H1 (cell line): Measurements from ENCODE around the gene C1orf21. TPM values are rescaled to one million over a fixed set of nuclear protein-coding genes. Genes with fewer than 3 reads are reported as not detected.
A peak's percentile ranks its signal among the peaks of the same experiment; 100 is the strongest.

Source experiments
- CTCF ChIA-PET: fragments of 300-600 bp; sonication (Branson Sonifier 250); formaldehyde crosslinking; loops from one replicate; lab custom pipeline; 2021; ENCODE audit not compliant: partially characterized antibody; lab: Charles Lee
- POLR2A ChIA-PET: fragments of 300-600 bp; sonication (Branson Sonifier 250); formaldehyde crosslinking; loops from one replicate; lab custom pipeline; 2021; ENCODE audit warnings: inconsistent platforms; ENCODE audit not compliant: partially characterized antibody; lab: Charles Lee
- DNase-seq, 2 experiments: peaks; one replicate each; pipeline versions ENCODE4 v3.0.0 to v3.0.0-alpha.2; 2010 to 2022; ENCODE audit warnings: low spot score in 2 of 2, low read depth in 1 of 2, mixed read lengths in 1 of 2
- FAIRE-seq: peaks from 2 replicates; lab custom pipeline; 2011; peaks lifted over from hg19 to GRCh38; lab: Jason Lieb, UNC
- H2AFZ ChIP-seq: 2 replicates; pipeline ENCODE4 v1.8.1; 2012; ENCODE audit warnings: low read length, inconsistent platforms
- H2AK5ac ChIP-seq: 2 replicates; pipeline ENCODE4 v1.6.1; 2013; ENCODE audit warnings: low read depth, low read length
- H2BK120ac ChIP-seq: replicated peaks from 2 replicates; pipeline ENCODE3; 2013; ENCODE audit warnings: low read depth, low read length, inconsistent platforms
- H2BK12ac ChIP-seq: 2 replicates; pipeline ENCODE4 v1.6.1; 2013; ENCODE audit warnings: low read depth, low read length
- H2BK15ac ChIP-seq: 2 replicates; pipeline ENCODE4 v1.6.1; 2013; ENCODE audit warnings: low read length
- H2BK20ac ChIP-seq: 2 replicates; pipeline ENCODE4 v1.6.1; 2013; ENCODE audit warnings: low read length
- H2BK5ac ChIP-seq: 2 replicates; pipeline ENCODE4 v1.6.1; 2013; ENCODE audit warnings: low read depth, low read length
- H3K14ac ChIP-seq: 2 replicates; pipeline ENCODE4 v1.6.1; 2013; ENCODE audit warnings: inconsistent platforms; ENCODE audit not compliant: insufficient read length
- H3K18ac ChIP-seq: 2 replicates; pipeline ENCODE4 v1.6.1; 2013; ENCODE audit warnings: low read length; ENCODE audit errors: extremely low read depth
- H3K23ac ChIP-seq: 2 replicates; pipeline ENCODE4 v1.6.1; 2013; ENCODE audit warnings: inconsistent platforms; ENCODE audit not compliant: insufficient read length
- H3K23me2 ChIP-seq: 2 replicates; pipeline ENCODE4 v1.6.1; 2013; ENCODE audit warnings: low read depth, low read length
- H3K27ac ChIP-seq: 2 replicates; pipeline ENCODE4 v1.6.1; 2011; ENCODE audit warnings: low read depth, low read length, inconsistent platforms
- H3K27me3 ChIP-seq, 4 experiments: replicated peaks in 1 of 4; 1 replicate in 1 of 4; 2 replicates in 3 of 4; pipeline versions ENCODE4 v1.6.1 to v1.8.1; 2011 to 2013; ENCODE audit warnings: low read length in 3 of 4, mild to moderate bottlenecking in 3 of 4, inconsistent platforms in 2 of 4, mixed read lengths in 2 of 4, moderate library complexity in 1 of 4; ENCODE audit not compliant: control insufficient read depth in 3 of 4, insufficient read depth in 3 of 4; ENCODE audit errors: extremely low read depth in 1 of 4
- H3K36me3 ChIP-seq, 4 experiments: 2 replicates each; pipeline versions ENCODE4 v1.6.1 to v1.8.1; 2011 to 2013; ENCODE audit warnings: mild to moderate bottlenecking in 4 of 4, low read length in 3 of 4, moderate library complexity in 2 of 4, control low read depth in 1 of 4, inconsistent platforms in 1 of 4; ENCODE audit not compliant: insufficient read depth in 4 of 4, control insufficient read depth in 2 of 4
- H3K4ac ChIP-seq: replicated peaks from 2 replicates; pipeline ENCODE3; 2013; ENCODE audit warnings: low read length, low read depth, mixed read lengths, inconsistent platforms; ENCODE audit not compliant: insufficient read length
- H3K4me1 ChIP-seq, 4 experiments: replicated peaks in 1 of 4; 1 replicate in 1 of 4; 2 replicates in 3 of 4; pipeline versions ENCODE4 v1.6.1 to v1.8.1; 2011 to 2013; ENCODE audit warnings: low read length in 3 of 4, inconsistent platforms in 2 of 4, mixed read lengths in 1 of 4; ENCODE audit not compliant: insufficient read depth in 4 of 4, control insufficient read depth in 3 of 4
- H3K4me2 ChIP-seq, 2 experiments: 2 replicates each; pipeline versions ENCODE4 v1.6.1 to v1.8.1; 2011 to 2013; ENCODE audit warnings: low read depth in 2 of 2, low read length in 2 of 2, control low read depth in 1 of 2, inconsistent platforms in 1 of 2, mild to moderate bottlenecking in 1 of 2; ENCODE audit not compliant: insufficient read depth in 1 of 2
- H3K4me3 ChIP-seq, 4 experiments: fragments of 200-600, 300-600 bp in 1 of 4; sonication (generic), shearing (Covaris generic), sonication (Bioruptor Twin) in 1 of 4; 2 replicates each; pipeline versions ENCODE4 v1.5.1 to v1.8.1; 2011 to 2016; ENCODE audit warnings: low read length in 4 of 4, low read depth in 3 of 4, control low read depth in 2 of 4, inconsistent platforms in 2 of 4, mild to moderate bottlenecking in 2 of 4, mixed read lengths in 1 of 4, moderate library complexity in 1 of 4; ENCODE audit not compliant: insufficient read depth in 2 of 4; ENCODE audit errors: extremely low read depth in 1 of 4
- H3K56ac ChIP-seq: replicated peaks from 2 replicates; pipeline ENCODE3; 2013; ENCODE audit warnings: low read depth, mild to moderate bottlenecking, mixed read lengths, low read length, inconsistent platforms; ENCODE audit not compliant: insufficient read length
- H3K79me1 ChIP-seq: 2 replicates; pipeline ENCODE4 v1.6.1; 2013; ENCODE audit warnings: low read depth, low read length, control low read depth
- H3K79me2 ChIP-seq, 2 experiments: 2 replicates each; pipeline versions ENCODE4 v1.6.1 to v1.8.1; 2012 to 2013; ENCODE audit warnings: low read length in 2 of 2, mild to moderate bottlenecking in 2 of 2, inconsistent platforms in 1 of 2; ENCODE audit not compliant: insufficient read depth in 2 of 2, control insufficient read depth in 1 of 2
- H3K9ac ChIP-seq, 4 experiments: replicated peaks in 1 of 4; 1 replicate in 1 of 4; 2 replicates in 3 of 4; pipeline versions ENCODE4 v1.6.1 to v1.8.1; 2011 to 2013; ENCODE audit warnings: low read depth in 3 of 4, low read length in 3 of 4, control low read depth in 2 of 4, mild to moderate bottlenecking in 2 of 4, moderate library complexity in 2 of 4, inconsistent platforms in 1 of 4; ENCODE audit errors: extremely low read depth in 1 of 4
- H3K9me3 ChIP-seq, 2 experiments: 2 replicates each; pipeline versions ENCODE4 v1.6.1 to v1.8.1; 2012 to 2013; ENCODE audit warnings: mild to moderate bottlenecking in 2 of 2, moderate library complexity in 2 of 2, control low read depth in 1 of 2, inconsistent platforms in 1 of 2, low read depth in 1 of 2, low read length in 1 of 2, mixed read lengths in 1 of 2; ENCODE audit not compliant: insufficient read depth in 2 of 2
- H4K20me1 ChIP-seq, 2 experiments: replicated peaks in 1 of 2; 2 replicates each; pipeline versions ENCODE3 to v1.8.1; 2011 to 2013; ENCODE audit warnings: inconsistent platforms in 2 of 2, low read length in 2 of 2, mild to moderate bottlenecking in 1 of 2; ENCODE audit not compliant: insufficient read depth in 2 of 2, control insufficient read depth in 1 of 2
- H4K5ac ChIP-seq: 2 replicates; pipeline ENCODE4 v1.6.1; 2013; ENCODE audit warnings: low read length, low read depth, mixed read lengths, inconsistent platforms; ENCODE audit not compliant: insufficient read length
- H4K8ac ChIP-seq: 2 replicates; pipeline ENCODE4 v1.8.0; 2013; ENCODE audit warnings: mild to moderate bottlenecking, moderate library complexity, low read length, inconsistent platforms; ENCODE audit not compliant: insufficient read depth; ENCODE audit errors: extremely low read depth
- H4K91ac ChIP-seq: replicated peaks from 2 replicates; pipeline ENCODE3; 2013; ENCODE audit warnings: low read length, mixed read lengths, inconsistent platforms; ENCODE audit not compliant: insufficient read length
- BACH1 ChIP-seq: IDR thresholded peaks from 2 replicates; pipeline ENCODE4 v1.6.1; 2012; ENCODE audit warnings: low read length, improper control_type of control experiment
- CBX5 ChIP-seq: fragments of 300-800, 300-1000 bp; sonication (generic); IDR thresholded peaks from 2 replicates; pipeline ENCODE4 v1.7.1; 2016; ENCODE audit warnings: antibody characterized with exemption, low read length, low read depth
- HDAC2 ChIP-seq, 2 experiments: fragments of 300-600 bp in 1 of 2; sonication (generic) in 1 of 2; IDR thresholded peaks; 2 replicates each; pipeline ENCODE4 v1.6.1; 2011 to 2012; ENCODE audit warnings: low read depth in 2 of 2, low read length in 2 of 2, mild to moderate bottlenecking in 2 of 2, moderate library complexity in 2 of 2, borderline replicate concordance in 1 of 2, inconsistent platforms in 1 of 2
- NANOG ChIP-seq: IDR thresholded peaks from 2 replicates; pipeline ENCODE4 v1.6.1; 2011; ENCODE audit warnings: low read length, low read depth, mild to moderate bottlenecking, inconsistent platforms; ENCODE audit not compliant: insufficient read depth, poor library complexity, severe bottlenecking
- PHF8 ChIP-seq: fragments of 200-600 bp; sonication (generic); conservative IDR thresholded peaks from 2 replicates; pipeline ENCODE4 v1.7.1; 2012; ENCODE audit warnings: low read depth, mild to moderate bottlenecking, inconsistent platforms, low read length, moderate library complexity
- POLR2A ChIP-seq, 2 experiments: IDR thresholded peaks; 1 replicate in 1 of 2; 2 replicates in 1 of 2; pipeline ENCODE4 v1.6.1; 2011; ENCODE audit warnings: low read depth in 2 of 2, low read length in 2 of 2, mild to moderate bottlenecking in 2 of 2; ENCODE audit errors: control extremely low read depth in 1 of 2
- RFX5 ChIP-seq: IDR thresholded peaks from 2 replicates; pipeline ENCODE4 v1.6.1; 2011; ENCODE audit warnings: low read depth, low read length, improper control_type of control experiment, borderline replicate concordance
- SAP30 ChIP-seq: fragments of 300-600 bp; sonication (generic); IDR thresholded peaks from 2 replicates; pipeline ENCODE4 v1.7.1; 2012; ENCODE audit warnings: low read length, moderate library complexity, mild to moderate bottlenecking, inconsistent platforms; ENCODE audit not compliant: insufficient read depth, insufficient replicate concordance
- SIRT6 ChIP-seq: IDR thresholded peaks from one replicate; pipeline ENCODE4 v1.7.1; 2012; ENCODE audit warnings: low read length, inconsistent platforms
- SP1 ChIP-seq: IDR thresholded peaks from 2 replicates; pipeline ENCODE4 v1.6.1; 2011; ENCODE audit warnings: low read depth, low read length
- SP4 ChIP-seq: IDR thresholded peaks from 2 replicates; pipeline ENCODE4 v1.6.1; 2012; ENCODE audit warnings: low read length, inconsistent platforms
- SUZ12 ChIP-seq: fragments of 200-600 bp; sonication (generic); IDR thresholded peaks from 2 replicates; pipeline ENCODE4 v1.6.1; 2012; ENCODE audit warnings: mild to moderate bottlenecking, inconsistent platforms, low read length, moderate library complexity, mixed read lengths
- TAF1 ChIP-seq: IDR thresholded peaks from 2 replicates; pipeline ENCODE4 v1.6.1; 2011; ENCODE audit warnings: mild to moderate bottlenecking, low read depth, low read length
- TCF12 ChIP-seq: IDR thresholded peaks from 2 replicates; pipeline ENCODE4 v1.6.1; 2011; ENCODE audit warnings: low read depth, mild to moderate bottlenecking, low read length
- ZNF274 ChIP-seq: IDR thresholded peaks from 2 replicates; pipeline ENCODE4 v1.7.0; 2012; ENCODE audit warnings: low read length, borderline replicate concordance; ENCODE audit errors: extremely low read depth
- WGBS, 2 experiments: shearing (Covaris generic) in 1 of 2; methylation state at CpG; one replicate each; pipeline versions ENCODE4 v1.1.6 to v1.1.7; 2013 to 2015; ENCODE audit warnings: low lambda C conversion rate in 2 of 2, mixed read lengths in 2 of 2, inconsistent platforms in 1 of 2, low coverage in 1 of 2, missing lambda C conversion rate in 1 of 2; ENCODE audit not compliant: insufficient replicate concordance in 2 of 2, insufficient coverage in 1 of 2, insufficient read length in 1 of 2; ENCODE audit errors: extremely low coverage in 1 of 2, missing lambda C conversion rate in 1 of 2; 5-methylcytosine and 5-hydroxymethylcytosine counted together
- polyA plus RNA-seq, 7 experiments: library from polyadenylated mRNA; depleted of rRNA in 3 of 7; stranded (reverse) in 5 of 7; unstranded in 2 of 7; fragments of >200 nt in 5 of 7; fragments of 200-250 nt in 2 of 7; gene quantifications; 1 replicate in 5 of 7; 2 replicates in 1 of 7; 4 replicates in 1 of 7; pipeline versions ENCODE4 v1.2.1 to v1.2.3, GENCODE V29; 2011 to 2013; ENCODE audit warnings: missing spikeins in 2 of 7, mixed read lengths in 2 of 7
- total RNA-seq: library from RNA; stranded (reverse); fragmentation: NEBNext Ultra II Directional; extraction: Animal tissue kit (Norgen Biotek cat#: 25700); gene quantifications from 2 replicates; pipeline ENCODE4 v1.2.1, GENCODE V29; 2021

Gene C1orf21
- total and polyA plus RNA-seq, 2 of the 8 experiments (the other 6 are each of a cell fraction or from before 2014, with no cell fraction given) = 16.6 to 51.0 TPM

- no peak overlapping the region for H3K4ac ChIP-seq
- H4K5ac ChIP-seq = no peak overlapping the region
- H3K27ac ChIP-seq = no peak overlapping the region
- no peaks in the 10 kb centered on the region for H3K27me3 ChIP-seq
- H3K9ac ChIP-seq = no peak overlapping the region
- POLR2A ChIA-PET = no interaction called here
- WGBS, 2 experiments = 87% methylated on average over 3 of the region's 3 CpGs; no CpG with 5 or more reads in 1 of the 2 experiments
- H2BK15ac ChIP-seq = no peak overlapping the region
- DNase-seq = peak in 1 of 2 experiments; percentile 7
- CTCF ChIA-PET = interaction anchor here (0.8 kb wide), 1 partner anchor 18 kb away, joined by 3 read pairs; no protein-coding TSS in a partner anchor
- no peak overlapping the region; the same call in 1 of the 2 replicates for H2AFZ ChIP-seq
- no peak overlapping the region for H3K18ac ChIP-seq
- no peaks in the 10 kb centered on the region for H4K20me1 ChIP-seq
- H3K79me2 ChIP-seq = no peaks in the 10 kb centered on the region
- H3K56ac ChIP-seq = no peak overlapping the region
- no peak overlapping the region for H4K8ac ChIP-seq
- no peak overlapping the region for H4K91ac ChIP-seq
- H3K79me1 ChIP-seq = no peaks in the 10 kb centered on the region
- no peak overlapping the region for H3K14ac ChIP-seq
- H3K4me3 ChIP-seq = no peak overlapping the region
- H2BK20ac ChIP-seq = no peak overlapping the region
- no peak overlapping the region for H2BK5ac ChIP-seq
- no peaks in the 10 kb centered on the region for H3K36me3 ChIP-seq
- H3K23ac ChIP-seq = no peak overlapping the region
- H2AK5ac ChIP-seq = no peak overlapping the region
- H3K4me1 ChIP-seq = no peaks in the 10 kb centered on the region
- no peak overlapping the region for H2BK12ac ChIP-seq
- H3K23me2 ChIP-seq = no peaks in the 10 kb centered on the region
- H3K9me3 ChIP-seq = no peaks in the 10 kb centered on the region; a peak in 1 of 4 replicates
- no peak overlapping the region for H3K4me2 ChIP-seq
- no peak for FAIRE-seq
- H2BK120ac ChIP-seq = no peak overlapping the region
- no peak for TF ChIP-seq SP4
- no peak for TF ChIP-seq CBX5
- no peak for TF ChIP-seq SAP30
- TF ChIP-seq SUZ12 = no peak
- no peak for TF ChIP-seq NANOG
- no peak for TF ChIP-seq HDAC2 (IDR thresholded peaks at IDR 0.05; ENCODE audit: borderline replicate concordance in 1 of 2, low read depth in 2 of 2, low read length in 2 of 2)
- no peak for TF ChIP-seq TCF12
- no peak for TF ChIP-seq SP1
- no peak for TF ChIP-seq POLR2A (IDR thresholded peaks at IDR 0.05; ENCODE audit: control extremely low read depth in 1 of 2, low read depth in 2 of 2, low read length in 2 of 2)
- no peak for TF ChIP-seq BACH1
- TF ChIP-seq PHF8 = no peak
- TF ChIP-seq SIRT6 = no peak
- no peak for TF ChIP-seq RFX5
- TF ChIP-seq TAF1 = no peak
- TF ChIP-seq ZNF274 = no peak
These were observed 259.4 kb downstream of the C1orf21 start for GRCh38 chr1:184646178-184646701.
